Esophagus (tissue), 2 donors: ENCODE data around the gene SUMF1. TPM values are rescaled to one million over a fixed set of nuclear protein-coding genes. Genes with fewer than 3 reads are reported as not detected.

ENCODE experiments used
- H3K27ac ChIP-seq, 2 donors: one replicate each; pipeline ENCODE4 v1.5.1; 2013; ENCODE audit warnings: low read depth in 2 of 2, mild to moderate bottlenecking in 2 of 2, inconsistent platforms in 1 of 2, low read length in 1 of 2, moderate library complexity in 1 of 2
- H3K27me3 ChIP-seq, 2 donors: one replicate each; pipeline ENCODE4 v1.6.1; 2013; ENCODE audit warnings: low read length in 2 of 2, control low read depth in 1 of 2, mild to moderate bottlenecking in 1 of 2; ENCODE audit not compliant: insufficient read depth in 2 of 2, control insufficient read depth in 1 of 2
- H3K36me3 ChIP-seq, 2 donors: one replicate each; pipeline ENCODE4 v1.6.1; 2013; ENCODE audit warnings: low read length in 1 of 2; ENCODE audit not compliant: control insufficient read depth in 2 of 2, insufficient read depth in 2 of 2
- H3K4me1 ChIP-seq, 2 donors: one replicate each; pipeline ENCODE4 v1.6.1; 2013; ENCODE audit warnings: low read length in 1 of 2; ENCODE audit not compliant: control insufficient read depth in 2 of 2, insufficient read depth in 2 of 2
- H3K4me3 ChIP-seq, 2 donors: one replicate each; pipeline ENCODE4 v1.5.1; 2013; ENCODE audit warnings: low read length in 2 of 2, mild to moderate bottlenecking in 2 of 2, low read depth in 1 of 2, moderate library complexity in 1 of 2
- H3K9me3 ChIP-seq, 2 donors: one replicate each; pipeline ENCODE4 v1.6.1; 2013; ENCODE audit warnings: mild to moderate bottlenecking in 2 of 2, low read depth in 1 of 2, low read length in 1 of 2, moderate library complexity in 1 of 2; ENCODE audit not compliant: control insufficient read depth in 2 of 2, insufficient read depth in 1 of 2
- WGBS, 2 donors: extraction: QIAGEN DNeasy Blood & Tissue Kit; methylation state at CpG; one replicate each; pipeline ENCODE4 v1.1.7; 2013; 5-methylcytosine and 5-hydroxymethylcytosine counted together
- polyA plus RNA-seq, 2 donors: library from polyadenylated mRNA; stranded (reverse); fragments of 200-250 nt; gene quantifications; one replicate each; pipeline ENCODE4 v1.2.3, GENCODE V29; 2013
- donor health status: healthy with polysubstance abuse.
- donor health status: Bipolar disorder and iron deficiency.

Gene SUMF1
- polyA plus RNA-seq, 2 donors = 14.3 to 21.6 TPM

DNA sequence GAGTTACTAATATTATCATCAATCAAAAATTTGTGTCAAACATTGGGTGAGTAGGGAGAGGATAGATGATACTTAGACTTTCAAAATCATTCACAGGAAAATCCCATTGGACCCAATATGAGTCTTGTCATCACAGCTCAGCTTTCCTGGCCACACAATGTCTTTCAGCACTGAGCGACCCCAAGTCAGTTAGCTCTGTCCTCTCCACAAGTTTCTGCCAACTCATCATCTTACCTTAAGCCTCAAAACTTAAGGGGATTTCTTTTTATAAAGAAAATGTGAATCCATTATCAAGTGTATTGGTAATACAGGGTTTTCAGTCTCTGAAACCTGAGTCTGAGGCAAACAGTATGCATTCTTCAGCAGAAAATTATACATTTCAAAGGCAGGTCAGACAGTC is 55.8 kb downstream of the SUMF1 start:
- H3K9me3 ChIP-seq = no peaks in the 10 kb centered on the region
- H3K4me1 ChIP-seq = no peaks in the 10 kb centered on the region
- no peak overlapping the region for H3K27ac ChIP-seq
- H3K4me3 ChIP-seq = no peak overlapping the region
- no peaks in the 10 kb centered on the region for H3K27me3 ChIP-seq
- peaks cover 0 to 5% of the 10 kb centered on the region in 2 donors for H3K36me3 ChIP-seq
- 88 to 90% methylated on average over 1 of the region's 1 CpG for WGBS, 2 donors

DNA sequence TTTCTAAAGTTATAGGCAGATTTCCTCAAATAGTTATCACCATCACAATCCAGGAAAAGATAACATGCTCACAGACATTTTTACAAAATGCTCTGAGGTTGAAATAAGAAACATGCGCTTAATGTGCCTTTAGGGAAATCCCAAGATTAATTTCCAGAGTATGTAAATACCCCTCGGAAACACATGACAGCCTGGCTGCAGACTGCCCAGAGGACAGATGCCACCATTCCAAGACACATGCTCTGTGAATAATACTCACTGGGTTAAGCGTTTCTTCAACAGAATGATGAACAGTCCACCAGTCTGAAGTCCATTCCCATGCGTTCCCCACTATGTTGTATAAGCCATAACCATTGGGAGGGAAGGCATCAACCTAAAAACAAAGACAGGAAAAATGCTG is 56.5 kb downstream of the SUMF1 start:
- Histone ChIP-seq H3K4me3 (no peak overlapping the region), H3K36me3 (peaks cover 0 to 5% of the 10 kb centered on the region in 2 donors), H3K27me3 (no peaks in the 10 kb centered on the region), H3K27ac (no peak overlapping the region), H3K9me3 (no peaks in the 10 kb centered on the region), H3K4me1 (no peaks in the 10 kb centered on the region)
- 82 to 92% methylated on average over 4 of the region's 4 CpGs for WGBS, 2 donors

DNA sequence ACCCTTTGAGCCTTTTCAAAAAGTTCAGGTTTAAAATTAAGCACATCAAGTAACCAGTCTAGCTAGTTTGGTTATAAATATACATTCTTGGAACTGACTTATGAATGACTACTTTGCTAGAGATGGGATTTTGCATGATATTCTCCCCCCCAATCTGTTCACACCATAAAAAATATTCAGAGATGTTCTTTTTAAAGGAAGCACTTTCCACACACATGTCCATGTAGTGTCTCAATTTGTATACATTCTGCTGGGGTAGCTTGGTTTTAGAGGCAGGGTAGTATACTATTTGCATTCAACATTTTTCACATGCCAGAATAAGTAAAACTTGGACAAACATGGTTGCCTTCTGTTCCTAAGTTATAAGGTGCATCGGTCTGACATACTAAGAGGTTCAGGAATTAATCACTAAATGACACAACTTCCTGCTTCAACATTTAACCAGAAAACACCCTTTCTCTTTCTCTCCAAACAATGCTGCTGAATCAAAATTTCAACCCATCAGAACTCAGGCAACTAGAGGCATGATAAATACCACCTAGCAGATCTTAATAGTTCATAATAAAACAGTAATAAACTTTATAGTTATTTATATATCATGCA is 57.0 kb downstream of the SUMF1 start:
- WGBS, 2 donors = 33 to 53% methylated on average over 1 of the region's 1 CpG
- Histone ChIP-seq H3K27me3 (no peaks in the 10 kb centered on the region), H3K36me3 (peaks cover 0 to 6% of the 10 kb centered on the region in 2 donors), H3K9me3 (no peaks in the 10 kb centered on the region), H3K4me3 (no peak overlapping the region), H3K4me1 (no peaks in the 10 kb centered on the region), H3K27ac (no peak overlapping the region)

DNA sequence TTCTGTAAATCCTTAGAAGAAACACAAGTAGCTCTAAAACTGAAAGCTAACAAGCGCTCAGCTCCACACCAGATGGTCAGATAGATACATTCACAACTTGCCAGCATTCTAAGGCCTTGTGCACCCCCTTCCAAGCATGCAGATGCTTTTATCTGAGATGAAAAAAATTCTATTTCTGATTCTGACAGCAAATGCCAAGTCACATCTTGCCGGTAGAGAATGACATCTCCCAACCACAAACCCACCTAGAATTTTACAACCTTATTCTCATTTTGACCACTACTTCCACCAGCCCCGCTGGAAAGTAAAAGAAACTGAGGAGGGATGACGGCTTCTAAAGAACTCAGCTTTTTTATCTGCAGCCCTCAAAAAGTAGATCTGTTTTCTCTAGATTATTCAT is 57.7 kb downstream of the SUMF1 start:
- H3K27ac ChIP-seq = no peak overlapping the region
- 70 to 74% methylated on average over 4 of the region's 4 CpGs for WGBS, 2 donors
- H3K4me3 ChIP-seq = no peak overlapping the region
- H3K4me1 ChIP-seq = no peaks in the 10 kb centered on the region
- no peaks in the 10 kb centered on the region for H3K9me3 ChIP-seq
- H3K27me3 ChIP-seq = no peaks in the 10 kb centered on the region
- peaks cover 0 to 8% of the 10 kb centered on the region in 2 donors for H3K36me3 ChIP-seq

DNA sequence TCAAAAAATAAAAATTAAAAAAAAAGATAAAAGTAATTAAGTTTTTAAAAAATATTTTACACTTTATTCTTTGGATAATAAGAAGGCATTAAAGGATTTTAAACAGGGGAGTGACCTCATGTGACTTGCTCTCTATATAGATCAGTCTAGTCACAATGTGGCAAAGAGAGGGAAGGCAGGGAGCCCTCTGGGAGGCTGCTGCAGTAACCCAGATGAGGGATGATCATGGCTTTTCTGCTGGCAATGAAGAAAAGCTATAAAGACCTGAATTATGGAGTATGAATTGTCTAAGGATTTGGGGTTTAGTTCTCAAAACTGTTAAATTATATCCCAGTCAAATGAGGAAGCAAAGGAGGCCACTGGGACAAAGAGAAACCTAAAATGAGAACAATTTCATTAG is 58.1 kb downstream of the SUMF1 start:
- Histone ChIP-seq H3K9me3 (no peaks in the 10 kb centered on the region), H3K4me1 (no peaks in the 10 kb centered on the region), H3K4me3 (no peak overlapping the region), H3K36me3 (peaks cover 0 to 8% of the 10 kb centered on the region in 2 donors), H3K27me3 (no peaks in the 10 kb centered on the region), H3K27ac (no peak overlapping the region)

DNA sequence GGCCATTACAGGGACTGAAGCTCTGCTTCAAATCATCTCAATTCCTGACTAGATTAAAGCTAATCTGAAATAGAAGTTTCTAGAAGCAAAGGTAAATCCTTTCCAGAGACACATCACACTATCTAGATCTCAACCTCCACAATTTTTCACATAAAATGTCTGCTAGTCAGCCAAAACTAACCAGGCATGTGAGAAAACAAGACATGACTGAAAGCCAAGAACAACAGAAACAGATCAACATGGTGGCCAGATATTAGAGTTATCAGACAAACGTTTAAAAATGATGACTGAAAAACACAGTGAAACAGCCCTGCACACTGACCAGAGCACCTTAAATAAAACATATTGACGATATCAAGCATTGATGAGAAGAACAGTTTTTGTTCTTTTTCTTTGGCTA is 59.1 kb downstream of the SUMF1 start:
- WGBS, 2 donors = 65 to 77% methylated on average over 2 of the region's 2 CpGs
- no peak overlapping the region for H3K4me3 ChIP-seq
- no peaks in the 10 kb centered on the region for H3K9me3 ChIP-seq
- no peak overlapping the region for H3K27ac ChIP-seq
- H3K4me1 ChIP-seq = no peaks in the 10 kb centered on the region
- H3K27me3 ChIP-seq = no peaks in the 10 kb centered on the region
- peaks cover 0 to 10% of the 10 kb centered on the region in 2 donors for H3K36me3 ChIP-seq

DNA sequence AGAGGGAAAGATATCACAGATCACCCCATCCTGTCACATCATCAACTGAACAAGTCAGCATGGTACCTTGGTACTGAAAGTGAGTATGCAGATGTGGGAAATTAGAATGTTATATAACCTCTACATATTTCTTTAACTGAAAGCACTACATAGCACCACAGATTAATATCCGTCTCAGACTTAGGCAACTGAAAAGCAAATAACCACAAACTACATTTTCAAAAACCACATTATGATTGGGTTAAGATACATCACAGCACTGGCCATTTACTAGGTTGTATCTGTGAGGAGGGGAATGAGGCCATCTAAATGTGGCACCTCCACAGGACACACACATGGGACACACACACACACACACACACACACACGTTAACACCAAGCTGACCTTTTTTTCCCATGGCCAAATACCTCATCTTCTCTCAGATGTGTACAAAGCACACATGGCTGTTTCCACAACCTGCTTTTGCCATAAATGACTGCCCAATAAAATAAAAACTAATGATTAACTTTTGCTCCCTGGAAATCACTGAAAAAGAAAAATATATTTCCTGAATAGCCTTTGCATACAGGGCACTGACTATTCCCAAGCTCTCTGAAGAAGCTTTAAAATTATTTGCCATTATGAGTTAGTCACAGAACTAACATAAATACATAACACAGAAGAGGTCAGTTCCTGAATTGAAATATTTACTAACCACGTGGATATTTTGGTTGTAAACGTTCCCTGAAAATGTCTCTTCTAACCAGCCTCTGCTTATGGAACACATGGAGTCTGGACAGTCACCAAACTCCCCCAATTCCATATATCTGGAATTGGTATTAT is 60.1 kb downstream of the SUMF1 start:
- peaks cover 0 to 12% of the 10 kb centered on the region in 2 donors for H3K36me3 ChIP-seq
- no peaks in the 10 kb centered on the region for H3K27me3 ChIP-seq
- 61 to 84% methylated on average over 4 of the region's 4 CpGs for WGBS, 2 donors
- H3K9me3 ChIP-seq = no peaks in the 10 kb centered on the region
- no peak overlapping the region for H3K27ac ChIP-seq
- H3K4me3 ChIP-seq = no peak overlapping the region
- H3K4me1 ChIP-seq = no peaks in the 10 kb centered on the region

DNA sequence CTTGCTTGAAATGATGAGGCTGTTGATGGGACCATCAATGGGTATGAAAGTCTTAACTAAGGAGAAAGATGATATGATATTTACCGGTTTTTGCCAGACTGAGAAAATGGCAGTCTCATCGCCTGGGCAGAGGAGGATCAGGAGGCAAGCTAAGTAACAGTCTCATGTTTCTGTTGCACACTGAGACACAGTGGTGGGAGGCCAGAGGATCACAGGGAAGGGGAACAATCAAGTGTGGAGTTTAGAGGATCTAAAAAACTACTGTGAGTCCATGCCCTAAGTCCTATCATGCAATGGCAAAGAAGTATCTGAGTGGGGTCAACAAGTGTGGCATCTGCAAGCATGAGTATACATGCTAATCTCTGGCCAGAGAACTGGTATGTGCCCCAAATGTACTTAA is 62.2 kb downstream of the SUMF1 start:
- Histone ChIP-seq H3K9me3 (no peaks in the 10 kb centered on the region), H3K4me1 (no peaks in the 10 kb centered on the region), H3K27me3 (no peaks in the 10 kb centered on the region), H3K4me3 (no peak overlapping the region), H3K27ac (no peak overlapping the region), H3K36me3 (peaks cover 0 to 10% of the 10 kb centered on the region in 2 donors)
- WGBS, 2 donors = 99 to 100% methylated on average over 2 of the region's 2 CpGs

DNA sequence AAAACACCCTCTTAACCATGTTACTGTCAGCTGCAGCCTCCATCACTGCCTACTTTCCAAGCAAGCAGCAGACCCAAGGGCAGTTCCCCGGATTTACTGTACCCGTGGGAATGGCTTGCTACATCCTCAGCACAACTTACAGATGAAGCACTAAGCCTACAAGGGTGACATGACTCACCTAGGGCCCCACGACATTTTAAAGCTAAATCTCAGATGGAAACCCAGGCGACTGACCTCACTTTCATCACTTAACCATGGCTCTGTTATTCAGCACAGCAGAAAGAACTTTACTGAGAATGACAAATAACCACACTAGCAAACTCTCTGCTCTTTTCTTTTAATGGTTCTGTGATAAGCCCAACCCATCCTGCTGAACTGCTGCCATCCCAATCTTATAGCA is 65.6 kb downstream of the SUMF1 start:
- 86 to 88% methylated on average over 4 of the region's 4 CpGs for WGBS, 2 donors
- no peaks in the 10 kb centered on the region for H3K27me3 ChIP-seq

DNA sequence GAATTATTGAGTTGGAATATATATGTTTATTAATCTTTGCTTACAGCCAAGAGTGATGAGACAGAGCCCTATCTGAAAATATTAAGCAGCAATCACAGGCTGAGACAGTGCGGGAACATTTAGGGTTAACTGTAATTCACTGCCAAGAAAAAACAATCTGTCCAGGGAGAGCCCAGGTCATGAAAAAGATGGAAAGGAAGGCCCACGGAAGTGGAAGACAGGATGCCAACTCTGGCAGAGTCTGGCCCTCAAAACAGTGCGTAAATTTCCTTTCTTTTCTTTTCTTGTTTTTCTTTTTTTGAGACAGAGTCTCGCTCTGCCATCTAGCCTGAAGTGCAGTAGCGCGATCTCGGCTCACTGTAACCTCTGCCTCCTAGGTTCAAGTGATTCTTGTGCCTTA is 67.6 kb downstream of the SUMF1 start:
- peaks cover 0 to 7% of the 10 kb centered on the region in 2 donors for H3K36me3 ChIP-seq
- H3K27me3 ChIP-seq = no peaks in the 10 kb centered on the region
- no peak overlapping the region for H3K27ac ChIP-seq
- no peaks in the 10 kb centered on the region for H3K4me1 ChIP-seq
- WGBS, 2 donors = 89 to 91% methylated on average over 7 of the region's 7 CpGs
- no peak overlapping the region for H3K4me3 ChIP-seq
- H3K9me3 ChIP-seq = no peaks in the 10 kb centered on the region

More for the DNA sequence above, 65.6 kb downstream of the SUMF1 start:
- no peak overlapping the region for H3K27ac ChIP-seq
- no peak overlapping the region for H3K4me3 ChIP-seq
- peaks cover 0 to 10% of the 10 kb centered on the region in 2 donors for H3K36me3 ChIP-seq
- no peaks in the 10 kb centered on the region for H3K9me3 ChIP-seq
- no peaks in the 10 kb centered on the region for H3K4me1 ChIP-seq
